OCI-LY1 (cell line): ENCODE measurements around the gene LAMTOR1.
A peak's percentile ranks its signal among the peaks of the same experiment; 100 is the strongest.

ENCODE experiments used
- EZH2 ChIP-seq: fragments of 200-600 bp; sonication (generic), shearing (Covaris generic); IDR thresholded peaks from 2 replicates; pipeline ENCODE4 v1.8.0; 2017; ENCODE audit warnings: borderline replicate concordance, mixed run types, mild to moderate bottlenecking, antibody characterized with exemption, low read length, moderate library complexity, mixed read lengths
- TF ChIP-seq, protein P1 (sequence below): fragments of 200-600 bp; sonication (generic), shearing (Covaris generic); IDR thresholded peaks from 2 replicates; pipeline ENCODE4 v1.5.1; 2017; ENCODE audit warnings: mild to moderate bottlenecking, antibody characterized with exemption, low read length, moderate library complexity, mixed read lengths

DNA sequence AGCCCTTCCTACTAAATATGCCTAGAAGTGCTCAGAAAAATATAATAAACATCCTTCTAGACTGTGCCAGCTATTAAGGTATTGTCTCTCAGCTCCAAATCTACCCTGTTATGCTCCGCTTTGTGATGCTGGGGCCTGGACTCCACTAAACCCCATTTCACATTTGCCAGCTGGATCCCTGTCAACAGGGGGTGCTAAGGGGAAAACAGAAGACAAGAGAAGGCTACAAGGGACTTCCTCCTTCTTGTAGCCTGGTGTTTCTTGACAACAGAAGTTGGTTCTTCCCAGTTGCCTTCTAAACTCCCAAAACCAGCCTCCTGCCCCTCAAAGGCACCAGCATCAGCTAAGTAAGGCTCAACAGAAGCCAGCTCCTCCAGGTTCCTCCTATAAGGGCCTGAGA is 28.0 kb downstream of the LAMTOR1 start:
- TF ChIP-seq, protein P1, sequence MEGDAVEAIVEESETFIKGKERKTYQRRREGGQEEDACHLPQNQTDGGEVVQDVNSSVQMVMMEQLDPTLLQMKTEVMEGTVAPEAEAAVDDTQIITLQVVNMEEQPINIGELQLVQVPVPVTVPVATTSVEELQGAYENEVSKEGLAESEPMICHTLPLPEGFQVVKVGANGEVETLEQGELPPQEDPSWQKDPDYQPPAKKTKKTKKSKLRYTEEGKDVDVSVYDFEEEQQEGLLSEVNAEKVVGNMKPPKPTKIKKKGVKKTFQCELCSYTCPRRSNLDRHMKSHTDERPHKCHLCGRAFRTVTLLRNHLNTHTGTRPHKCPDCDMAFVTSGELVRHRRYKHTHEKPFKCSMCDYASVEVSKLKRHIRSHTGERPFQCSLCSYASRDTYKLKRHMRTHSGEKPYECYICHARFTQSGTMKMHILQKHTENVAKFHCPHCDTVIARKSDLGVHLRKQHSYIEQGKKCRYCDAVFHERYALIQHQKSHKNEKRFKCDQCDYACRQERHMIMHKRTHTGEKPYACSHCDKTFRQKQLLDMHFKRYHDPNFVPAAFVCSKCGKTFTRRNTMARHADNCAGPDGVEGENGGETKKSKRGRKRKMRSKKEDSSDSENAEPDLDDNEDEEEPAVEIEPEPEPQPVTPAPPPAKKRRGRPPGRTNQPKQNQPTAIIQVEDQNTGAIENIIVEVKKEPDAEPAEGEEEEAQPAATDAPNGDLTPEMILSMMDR, result peak; percentile 41
- no peak for TF ChIP-seq EZH2
